Jurkat, Clone E6-1 (cell line): ENCODE data around the gene PEX10.

Source experiments
- DNase-seq: peaks from one replicate; pipeline ENCODE4 v3.0.0-alpha.2; 2011; ENCODE audit warnings: low read depth, low spot score
- H3K4me3 ChIP-seq: 2 replicates; pipeline ENCODE4 v1.5.1; 2011; ENCODE audit warnings: mild to moderate bottlenecking, low read length, control low read depth, moderate library complexity

Gene PEX10

GRCh38 chr1:2395245-2395644, 17.1 kb downstream of the PEX10 start:
- no peak for DNase-seq
- H3K4me3 ChIP-seq: no peak overlapping the region

GRCh38 chr1:2394761-2395160, 17.6 kb downstream of the PEX10 start:
- no peak overlapping the region for H3K4me3 ChIP-seq
- DNase-seq: no peak

- no peak overlapping the region for H3K4me3 ChIP-seq
These were observed 18.1 kb downstream of the PEX10 start for GRCh38 chr1:2394220-2394619.

GRCh38 chr1:2393471-2393877, 18.9 kb downstream of the PEX10 start:
- no peak for DNase-seq
- H3K4me3 ChIP-seq: no peak overlapping the region

More at GRCh38 chr1:2394220-2394619, 18.1 kb downstream of the PEX10 start:
- no peak for DNase-seq

GRCh38 chr1:2392686-2393085, 19.7 kb downstream of the PEX10 start:
- DNase-seq: no peak
- peak overlapping the region; percentile 86 for H3K4me3 ChIP-seq

- no peak for DNase-seq
- peak overlapping the region; percentile 86 for H3K4me3 ChIP-seq
These were observed 20.3 kb downstream of the PEX10 start for GRCh38 chr1:2391931-2392509.

GRCh38 chr1:2391041-2391930, 21.1 kb downstream of the PEX10 start, which contains the start of the genes MORN1 and RER1:
Gene MORN1, minus strand, starts transcription at chr1:2391554. Its CDS starts 21 bp downstream, at chr1:2391533.
Gene RER1, plus strand, starts transcription at chr1:2391841. Its CDS starts 3,950 bp downstream, at chr1:2395791.
- peak within 1 kb of the TSS; percentile 86 for H3K4me3 ChIP-seq

GRCh38 chr1:2389644-2390043, 22.7 kb downstream of the PEX10 start:
- H3K4me3 ChIP-seq: peak overlapping the region; percentile 83; the same call in 1 of the 2 replicates
- DNase-seq: peak; percentile 21

More at GRCh38 chr1:2391041-2391930, 21.1 kb downstream of the PEX10 start, which contains the start of the genes MORN1 and RER1:
- peak; percentile 97 for DNase-seq

GRCh38 chr1:2388004-2388913, 24.1 kb downstream of the PEX10 start:
- no peak overlapping the region for H3K4me3 ChIP-seq
- no peak for DNase-seq

GRCh38 chr1:2386636-2387611, 25.4 kb downstream of the PEX10 start:
- no peak overlapping the region for H3K4me3 ChIP-seq
- DNase-seq: no peak

- H3K4me3 ChIP-seq: no peak overlapping the region
- DNase-seq: no peak
These were observed 26.6 kb downstream of the PEX10 start for GRCh38 chr1:2385606-2386280.

GRCh38 chr1:2384941-2385481, 27.4 kb downstream of the PEX10 start:
- H3K4me3 ChIP-seq: no peak overlapping the region
- no peak for DNase-seq

- no peak overlapping the region for H3K4me3 ChIP-seq
- DNase-seq: no peak
These were observed 28.1 kb downstream of the PEX10 start for GRCh38 chr1:2384130-2384860.

- H3K4me3 ChIP-seq: no peak overlapping the region
- DNase-seq: no peak
These were observed 28.8 kb downstream of the PEX10 start for GRCh38 chr1:2383576-2383975.

GRCh38 chr1:2382621-2383361, 29.6 kb downstream of the PEX10 start:
- no peak overlapping the region for H3K4me3 ChIP-seq
- no peak for DNase-seq
